Measurements from ENCODE around the gene OXNAD1. TPM values are rescaled to one million over a fixed set of nuclear protein-coding genes. Genes with fewer than 3 reads are reported as not detected.
"Not testable (repeated sequence)": the region's sequence is repeated elsewhere in the genome, so short reads cannot be mapped to it uniquely, and the experiment has no call there.

The OXNAD1 gene
- total RNA-seq, 1 donor from 2014 or later = 15.4 TPM

DNA sequence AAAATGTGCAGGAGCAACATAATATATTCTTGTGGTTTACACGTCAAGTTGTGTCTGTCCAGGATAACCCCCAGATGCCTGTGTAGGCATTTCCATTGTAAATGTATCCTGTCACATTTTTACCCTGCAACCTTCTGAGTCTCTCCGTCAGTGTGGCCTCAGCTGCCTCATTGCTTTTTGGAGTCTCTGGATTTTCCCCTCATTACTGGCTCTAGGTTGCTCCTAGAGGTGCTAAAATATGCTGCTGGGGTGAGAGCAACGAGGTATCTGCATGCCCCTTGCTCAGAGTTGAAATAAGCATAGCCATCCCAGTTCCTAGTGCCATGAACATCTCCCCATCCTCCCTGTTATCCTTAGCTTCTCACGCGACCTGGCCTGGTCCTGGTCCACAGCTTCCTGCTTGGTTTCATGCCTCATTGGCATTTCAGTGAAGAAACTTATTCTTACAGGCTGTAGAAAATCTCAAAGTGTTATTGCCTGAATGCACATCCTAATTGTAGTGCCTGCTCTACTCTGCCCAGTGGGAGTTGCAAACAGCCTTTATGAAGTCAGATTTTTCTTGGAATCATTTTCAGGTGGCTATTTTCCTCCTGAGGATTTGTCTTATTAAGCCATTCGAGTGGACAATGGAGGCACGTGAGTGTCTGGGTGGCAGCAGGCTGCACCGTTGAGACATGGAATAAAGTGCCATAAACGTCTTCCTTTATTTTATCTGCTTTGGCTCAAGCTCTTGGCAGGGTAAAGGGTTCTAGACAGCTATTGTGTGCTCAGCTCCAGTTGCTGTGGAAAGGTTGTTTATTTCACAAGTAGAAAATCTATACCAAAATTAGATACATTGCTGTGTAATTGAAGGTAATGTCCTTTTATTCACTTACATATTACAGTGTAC is 33.2 kb downstream of the OXNAD1 start:
- no peak for DNase-seq
- ATAC-seq = peak; percentile 78
- intact Hi-C loops (cut with micrococcal nuclease) = loop anchor here (10.0 kb wide), 1 partner anchor 227 kb away; no protein-coding TSS in a partner anchor

DNA sequence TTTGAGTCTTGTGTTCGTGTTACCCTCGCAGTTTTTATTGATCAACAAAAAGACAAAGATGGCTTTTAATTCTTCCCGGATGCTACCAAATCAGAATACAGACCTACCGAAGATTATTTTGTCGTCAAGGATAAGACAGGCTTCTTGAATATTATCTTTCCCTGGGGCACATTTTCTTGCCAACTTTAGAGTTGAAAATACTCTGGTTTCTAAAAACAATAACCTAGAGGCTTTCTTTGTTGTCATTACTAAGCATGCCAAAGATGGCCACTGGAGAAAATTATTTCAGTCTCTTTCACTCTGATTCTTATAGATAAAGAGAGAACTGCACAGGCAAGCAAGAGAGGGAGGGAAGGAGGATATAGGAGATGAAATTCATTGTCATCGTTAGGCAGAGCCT is 33.9 kb downstream of the OXNAD1 start:
- intact Hi-C loops (cut with micrococcal nuclease) = loop anchor here (10.0 kb wide), 1 partner anchor 226 kb away; no protein-coding TSS in a partner anchor
- DNase-seq = no peak
- ATAC-seq = no peak

DNA sequence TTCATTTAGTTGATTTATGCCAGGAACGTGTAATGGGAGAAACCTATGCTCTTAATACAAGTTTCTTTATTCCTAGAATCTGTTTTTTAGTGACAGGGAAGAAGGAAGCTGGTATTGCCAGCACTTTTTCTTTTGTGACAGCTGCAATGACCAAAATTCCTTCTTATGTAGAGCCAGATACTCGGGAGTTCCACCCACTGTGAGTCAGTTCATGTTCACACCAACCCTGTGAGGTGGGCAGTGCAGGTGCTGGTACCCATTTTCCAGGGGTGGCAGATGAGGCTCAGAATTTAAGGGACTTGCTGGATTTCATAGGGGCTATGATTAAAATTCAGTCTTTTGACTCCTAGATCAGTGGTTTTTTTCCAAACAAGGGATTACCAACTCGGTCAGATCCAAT is 34.7 kb downstream of the OXNAD1 start:
- DNase-seq = no peak
- intact Hi-C loops (cut with micrococcal nuclease) = loop anchor here (10.0 kb wide), 1 partner anchor 225 kb away; no protein-coding TSS in a partner anchor
- ATAC-seq = no peak

DNA sequence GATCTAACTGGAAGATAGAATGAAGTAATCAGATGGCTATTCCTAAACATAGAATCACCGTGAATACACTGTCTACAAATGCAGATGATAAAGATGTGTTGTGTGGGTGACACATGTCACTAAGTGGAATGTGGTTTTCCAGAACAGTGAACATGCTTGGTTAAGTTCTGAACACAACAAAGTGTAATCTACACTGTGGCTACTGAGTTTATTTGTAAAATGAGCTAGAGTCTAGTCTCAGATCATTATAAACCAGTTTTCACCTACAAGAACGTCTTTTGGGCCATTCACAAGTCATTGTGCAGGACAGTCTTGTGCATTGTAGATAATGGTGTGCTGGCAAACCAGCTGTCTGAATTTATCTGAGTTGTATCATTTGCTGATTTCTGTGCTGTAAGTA is 35.3 kb downstream of the OXNAD1 start:
- DNase-seq = no peak
- intact Hi-C loops (cut with micrococcal nuclease) = no loop called here
- ATAC-seq = no peak

DNA sequence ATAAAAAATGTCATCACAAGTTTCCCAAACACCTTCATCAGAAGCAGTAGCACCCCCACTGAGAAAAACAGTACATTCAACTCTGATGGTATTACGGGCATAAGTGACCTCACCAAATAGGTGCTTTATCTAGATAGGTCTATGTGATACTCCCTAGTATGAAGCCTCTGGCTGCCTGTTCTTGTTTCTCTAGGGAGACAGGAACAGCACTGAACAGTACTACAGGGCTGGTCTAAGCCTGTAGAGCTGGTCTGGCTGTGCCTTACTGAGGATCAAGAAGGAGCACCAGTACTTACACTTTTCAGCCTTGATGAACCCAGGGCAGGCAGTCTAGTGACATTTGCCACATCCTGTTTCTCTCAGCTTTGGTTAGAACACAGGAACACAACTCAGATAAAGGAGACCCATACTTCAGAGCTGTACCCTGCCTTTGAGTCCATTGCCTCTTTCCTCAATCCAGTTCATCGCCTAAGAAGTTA is 35.9 kb downstream of the OXNAD1 start:
- ATAC-seq (peak; percentile 34), DNase-seq (no peak)
- intact Hi-C loops (cut with micrococcal nuclease) = no loop called here

DNA sequence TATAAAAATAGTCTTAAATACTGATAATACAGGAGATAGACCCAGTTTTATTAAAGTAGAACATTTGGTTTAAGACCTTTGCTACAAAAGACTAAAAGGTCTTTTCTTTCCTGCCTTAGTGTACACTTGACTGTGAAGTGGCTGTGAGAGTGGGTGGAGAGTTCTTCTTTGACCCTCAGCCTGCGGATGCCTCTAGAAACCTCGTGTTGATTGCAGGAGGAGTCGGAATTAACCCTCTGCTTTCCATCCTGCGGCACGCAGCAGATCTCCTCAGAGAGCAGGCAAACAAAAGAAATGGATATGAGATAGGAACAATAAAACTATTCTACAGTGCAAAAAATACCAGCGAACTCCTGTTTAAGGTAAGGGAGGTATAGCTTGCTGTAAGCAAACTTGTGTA is 36.5 kb downstream of the OXNAD1 start:
- intact Hi-C loops (cut with micrococcal nuclease) = no loop called here
- DNase-seq = no peak
- ATAC-seq = no peak

DNA sequence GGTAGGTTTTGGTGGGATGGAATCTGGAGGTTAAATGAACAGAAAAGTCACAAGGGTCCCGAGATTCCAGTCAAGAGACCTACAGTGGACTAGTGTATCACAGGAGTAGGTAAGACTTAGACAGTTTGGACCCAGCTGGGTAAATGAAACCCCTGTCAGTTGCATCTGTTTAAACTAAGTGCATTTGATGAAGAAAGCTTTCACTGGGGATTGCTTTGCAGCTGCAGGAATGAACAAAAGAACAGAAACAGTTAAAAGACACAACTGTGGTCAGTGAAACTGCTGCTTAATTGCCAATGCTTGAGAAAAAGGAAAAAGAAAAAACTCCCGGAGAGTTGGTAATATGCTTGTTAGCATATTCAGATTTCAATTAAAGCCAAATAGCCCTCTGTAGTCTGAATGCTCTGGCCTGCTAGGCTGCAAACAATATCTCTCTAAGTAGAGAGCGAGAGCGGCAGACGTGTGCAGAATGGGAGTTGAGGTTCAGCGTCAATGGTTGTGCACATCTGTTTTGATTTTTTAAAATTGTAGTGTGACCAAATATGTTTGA is 37.1 kb downstream of the OXNAD1 start:
- ATAC-seq (no peak), DNase-seq (no peak)
- intact Hi-C loops (cut with micrococcal nuclease) = no loop called here

DNA sequence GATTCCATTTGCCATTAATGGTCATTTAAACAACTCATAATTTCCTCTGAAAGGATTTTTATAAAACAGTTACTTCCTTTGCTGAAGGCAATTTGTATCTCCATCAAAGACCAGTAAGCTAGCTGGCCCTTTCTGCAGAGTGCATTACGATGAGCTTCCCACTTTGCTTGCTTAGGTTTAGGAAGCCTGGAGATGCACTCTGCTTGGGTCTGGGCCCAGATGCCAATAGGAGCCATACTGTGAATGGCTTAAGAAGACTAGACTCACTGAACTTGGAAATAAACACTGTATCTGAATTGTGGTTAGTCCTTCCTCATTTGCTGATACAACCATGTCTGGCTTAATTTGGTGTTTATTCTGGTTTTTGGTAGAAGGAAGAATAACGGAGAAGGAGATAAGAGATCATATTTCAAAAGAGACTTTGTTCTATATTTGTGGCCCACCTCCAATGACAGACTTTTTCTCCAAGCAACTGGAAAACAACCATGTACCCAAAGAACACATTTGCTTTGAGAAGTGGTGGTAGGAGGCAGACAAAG is 38.1 kb downstream of the OXNAD1 start:
- ATAC-seq (no peak), DNase-seq (no peak)
- intact Hi-C loops (cut with micrococcal nuclease) = no loop called here

DNA sequence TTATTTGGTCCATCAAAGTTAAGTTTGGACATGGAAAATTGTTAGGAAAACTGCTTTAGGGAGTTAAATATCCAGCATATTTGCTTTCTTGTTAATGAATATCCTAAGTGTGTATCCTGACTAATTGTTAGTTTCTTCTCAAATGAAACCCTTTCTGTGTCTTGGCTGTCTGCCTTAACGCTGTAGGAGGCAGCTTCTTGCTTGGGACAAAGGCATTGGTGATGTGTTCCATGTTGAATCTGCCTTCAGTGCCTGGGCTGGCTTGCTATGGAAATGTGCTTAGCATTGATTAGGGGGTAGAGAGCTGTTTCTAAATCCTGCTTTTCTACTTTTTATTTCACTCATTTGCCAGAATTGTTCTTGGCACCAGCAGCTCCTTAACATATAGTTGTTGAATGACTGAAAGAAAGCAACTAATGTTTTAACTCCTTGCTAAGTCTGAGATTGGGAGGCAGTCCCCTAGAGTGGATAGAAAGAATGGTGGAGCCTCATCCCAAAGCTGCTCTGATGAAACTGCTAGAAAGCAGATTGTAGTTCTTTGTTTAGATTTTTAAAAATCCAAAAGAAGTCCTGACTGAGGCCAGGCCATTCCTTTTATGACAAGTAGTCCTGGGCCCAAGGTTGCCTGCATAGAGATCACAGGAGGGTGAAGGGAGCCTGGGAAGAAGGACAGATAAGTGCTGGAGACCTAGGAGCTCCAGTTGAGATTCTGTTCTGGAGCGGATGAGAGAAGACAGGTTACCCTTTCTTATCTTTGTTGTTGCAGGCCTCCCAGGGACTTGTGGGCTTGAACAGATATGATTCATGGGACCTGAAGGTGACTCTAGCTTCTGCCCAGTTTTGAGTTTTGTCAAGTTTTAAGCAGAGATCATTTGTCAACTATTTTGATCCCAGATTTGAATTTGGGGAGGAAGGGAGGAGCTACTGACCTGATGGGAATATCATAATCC is 39.3 kb downstream of the OXNAD1 start:
- no peak for DNase-seq
- intact Hi-C loops (cut with micrococcal nuclease) = no loop called here
- ATAC-seq = no peak

DNA sequence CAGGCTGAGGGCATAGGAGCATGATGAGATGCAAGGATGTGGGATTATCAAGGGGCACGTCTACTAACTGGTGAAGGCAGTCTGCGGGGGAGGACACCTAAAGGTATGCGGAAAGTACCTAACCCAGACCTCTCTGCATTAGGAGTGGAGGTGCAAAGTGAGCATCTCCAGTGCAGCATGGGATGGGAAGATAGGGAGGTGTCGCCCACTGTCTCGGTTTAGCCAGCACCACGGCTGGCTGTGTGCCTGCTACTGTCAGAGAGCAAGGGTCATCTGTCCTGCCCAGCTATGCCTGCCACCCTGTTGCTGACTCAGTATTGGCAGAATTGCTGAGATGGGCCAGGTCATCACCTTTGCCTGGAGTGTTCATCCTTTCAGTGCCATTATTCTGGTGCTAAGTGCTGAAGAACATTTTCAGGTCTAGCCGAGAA is 40.1 kb downstream of the OXNAD1 start:
- intact Hi-C loops (cut with micrococcal nuclease) = no loop called here
- DNase-seq (no peak), ATAC-seq (peak; percentile 31)

DNA sequence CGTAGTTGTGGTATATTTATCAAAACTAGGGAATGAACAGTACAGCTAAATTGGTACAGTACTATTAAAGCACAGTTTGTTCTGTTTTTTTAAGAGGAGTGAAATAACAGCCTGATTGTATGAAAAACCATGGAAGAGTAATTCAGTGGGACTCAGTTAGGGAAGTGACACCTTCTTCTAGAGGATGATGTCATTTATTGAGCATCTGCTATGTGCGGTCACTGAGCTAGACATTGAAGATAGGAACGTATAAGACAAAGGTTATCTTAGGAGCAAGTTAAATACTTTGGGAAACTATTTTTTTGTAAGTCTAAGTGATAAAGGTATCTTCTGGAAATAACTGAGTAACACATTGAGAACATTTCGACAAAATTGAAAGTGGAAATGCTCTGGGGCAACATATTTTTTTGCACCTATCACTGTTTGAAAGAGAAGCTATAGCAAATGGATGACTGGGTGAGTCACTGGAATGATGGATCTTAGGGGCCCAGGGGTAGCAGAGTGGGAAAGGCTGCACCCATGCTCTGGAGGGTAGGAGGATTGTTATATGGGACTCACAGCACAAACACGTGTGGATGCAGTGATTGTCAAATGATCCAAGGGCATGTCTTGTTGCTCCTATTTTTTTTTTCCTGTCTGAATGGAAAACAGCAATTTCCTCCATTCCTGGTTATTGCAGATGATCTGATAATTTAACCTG is 43.0 kb downstream of the OXNAD1 start:
- DNase-seq (no peak), ATAC-seq (no peak)
- intact Hi-C loops (cut with micrococcal nuclease) = no loop called here

DNA sequence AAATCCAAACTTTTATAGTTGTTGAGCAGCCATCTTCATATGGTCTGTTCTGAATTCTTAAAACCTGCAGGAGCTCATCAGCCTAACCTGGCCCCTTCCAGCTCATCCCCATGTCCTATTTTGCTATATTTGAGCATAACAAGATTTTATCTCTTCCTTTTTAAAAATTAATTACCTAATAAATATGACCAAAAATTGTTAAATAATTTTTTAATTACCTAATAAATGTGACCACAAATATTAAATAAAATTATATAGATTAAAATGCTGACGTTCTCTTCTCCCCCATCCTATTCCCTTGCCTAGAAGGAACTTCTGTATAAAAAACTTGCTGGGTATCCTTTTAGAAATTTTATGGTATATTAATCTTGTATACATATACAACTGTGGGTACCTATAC is 43.7 kb downstream of the OXNAD1 start:
- DNase-seq (no peak), ATAC-seq (no peak)
- intact Hi-C loops (cut with micrococcal nuclease) = no loop called here

DNA sequence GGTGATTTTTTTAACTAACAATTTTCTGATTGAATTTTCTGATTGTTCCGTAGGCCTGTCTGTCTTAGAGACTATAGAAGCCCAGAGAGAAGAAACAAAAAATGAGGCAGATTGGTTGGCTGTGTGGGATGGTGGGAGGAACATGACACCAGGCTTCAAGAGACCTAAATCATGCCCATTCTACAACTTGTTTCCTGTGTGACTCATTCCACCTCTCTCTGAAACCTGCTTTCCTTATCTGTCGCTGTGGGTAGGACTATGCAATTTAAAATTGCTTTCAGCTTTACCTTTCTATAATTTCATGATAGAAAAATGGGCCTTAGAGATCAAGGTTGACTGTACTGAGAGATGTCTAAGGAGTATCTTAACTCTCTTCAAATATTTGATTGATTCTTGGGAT is 44.5 kb downstream of the OXNAD1 start:
- ATAC-seq = no peak
- DNase-seq = no peak
- intact Hi-C loops (cut with micrococcal nuclease) = no loop called here

DNA sequence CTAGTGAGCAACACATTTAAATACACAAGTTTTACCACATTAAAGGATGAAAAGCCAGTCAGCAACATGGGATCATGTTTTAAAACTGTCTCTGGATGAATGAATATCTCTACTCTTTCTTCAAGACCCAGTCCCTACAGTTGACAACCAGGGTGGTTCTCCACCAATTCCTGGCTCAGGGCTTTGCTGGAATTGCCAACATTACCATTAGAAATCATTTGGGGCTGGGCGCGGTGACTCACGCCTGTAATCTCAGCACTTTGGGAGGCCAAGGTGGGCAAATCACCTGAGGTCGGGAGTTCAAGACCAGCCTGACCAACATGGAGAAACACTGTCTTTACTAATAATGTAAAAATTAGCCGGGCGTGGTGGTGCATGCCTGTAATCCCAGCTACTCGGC is 45.5 kb downstream of the OXNAD1 start:
- intact Hi-C loops (cut with micrococcal nuclease); DNase-seq; ATAC-seq: not testable (repeated sequence)

DNA sequence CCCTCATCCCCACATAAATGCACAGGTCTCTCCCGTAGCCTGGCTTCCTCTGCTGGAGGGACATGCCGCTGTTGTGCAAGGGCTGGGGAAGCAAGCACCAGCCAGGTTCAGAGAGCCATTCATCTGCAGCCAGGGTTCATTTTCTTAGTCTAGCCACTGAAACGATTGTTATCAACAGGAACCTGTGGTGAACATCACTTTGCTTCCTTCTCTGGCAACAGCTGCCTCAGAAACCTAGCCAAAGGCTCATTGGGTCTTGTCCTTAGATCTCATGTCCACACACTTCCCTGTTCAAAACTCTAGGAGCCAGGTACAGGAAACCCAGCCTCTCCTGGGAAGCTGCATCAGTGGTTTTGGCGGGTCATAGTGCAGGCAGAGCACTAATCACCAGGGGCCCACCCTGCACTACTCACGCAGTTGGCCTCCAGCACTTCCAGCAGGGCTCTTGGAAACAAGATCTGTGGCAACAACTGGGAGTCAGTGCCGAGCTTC is 47.0 kb downstream of the OXNAD1 start:
- intact Hi-C loops (cut with micrococcal nuclease) = no loop called here
- DNase-seq (no peak), ATAC-seq (peak; percentile 84)

DNA sequence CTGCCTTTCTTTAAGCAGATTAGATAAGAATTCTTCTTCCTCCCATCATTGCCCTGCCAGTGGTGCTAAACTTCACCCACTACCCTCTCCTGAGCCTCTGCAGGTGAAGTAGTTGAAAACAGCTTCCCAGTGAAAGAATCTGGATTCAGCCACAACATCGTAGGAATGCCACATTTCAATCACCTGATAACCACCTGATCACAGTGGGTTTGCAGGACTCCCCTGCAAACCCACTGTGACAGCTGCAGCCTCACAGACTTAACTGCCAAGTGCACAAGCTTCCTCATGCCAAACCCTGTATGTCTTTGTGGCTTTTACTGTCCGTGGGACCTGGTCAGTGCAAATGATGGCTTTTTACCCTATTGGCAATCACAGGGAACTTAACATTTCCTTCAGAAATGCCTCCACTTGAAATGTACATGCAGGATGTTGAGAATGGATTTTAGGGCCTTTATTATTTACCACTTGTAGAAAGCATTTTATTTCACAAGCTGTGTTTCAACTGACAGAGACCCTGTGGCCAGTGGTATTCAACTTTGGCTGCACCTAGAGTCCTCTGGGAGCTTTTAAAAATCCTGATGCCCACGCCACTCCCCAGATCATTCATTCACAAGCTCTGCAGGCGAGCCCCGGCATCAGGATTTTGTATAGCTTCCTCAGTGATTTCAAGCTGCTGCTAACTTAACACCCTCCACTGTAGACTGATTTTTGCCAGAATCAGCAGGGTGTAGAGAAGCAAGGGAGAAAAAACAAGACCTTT is 49.1 kb downstream of the OXNAD1 start:
- no peak for ATAC-seq
- intact Hi-C loops (cut with micrococcal nuclease) = no loop called here
- DNase-seq = no peak

DNA sequence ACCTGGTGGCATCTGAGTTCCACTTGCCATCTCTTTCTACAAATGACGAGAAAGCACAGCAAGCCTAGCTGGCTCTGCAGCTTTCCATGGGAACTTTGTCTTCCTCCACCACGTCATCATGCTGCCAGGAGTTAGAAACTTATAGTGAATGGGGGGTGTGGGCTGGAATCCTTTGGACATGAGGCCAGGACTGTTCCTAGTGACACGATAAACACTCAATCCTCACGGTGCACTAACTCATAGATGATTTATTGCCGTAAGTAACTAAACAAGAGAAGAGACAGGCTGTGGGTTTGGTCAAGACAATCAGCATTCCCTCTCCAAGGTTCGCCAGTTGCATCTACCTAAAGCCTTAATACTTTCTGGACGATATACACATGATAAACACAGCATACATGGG is 50.6 kb downstream of the OXNAD1 start:
- intact Hi-C loops (cut with micrococcal nuclease) = no loop called here
- no peak for ATAC-seq
- no peak for DNase-seq

DNA sequence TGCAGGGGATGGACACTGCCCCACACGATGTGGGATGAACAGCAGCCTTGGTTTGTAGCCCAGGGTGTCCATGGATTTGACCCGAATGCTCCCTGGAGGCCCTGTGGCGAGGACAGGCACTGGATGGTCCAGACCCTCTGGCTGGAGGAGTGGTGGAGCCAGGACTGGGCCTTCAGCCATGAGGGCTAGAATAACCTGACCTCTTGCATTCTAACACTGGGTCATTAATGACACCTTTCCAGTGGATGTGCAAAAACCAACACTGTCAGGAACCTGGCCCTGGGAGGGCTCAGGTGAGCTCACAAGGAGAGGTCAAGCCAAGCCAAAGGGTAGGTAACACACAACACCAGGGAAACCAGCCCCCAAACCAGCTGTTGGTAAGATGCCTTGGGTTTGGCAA is 51.4 kb downstream of the OXNAD1 start:
- ATAC-seq (no peak), DNase-seq (no peak)
- intact Hi-C loops (cut with micrococcal nuclease) = no loop called here

Data from left ventricle myocardium superior (tissue), 1 donor.